NCI-H1048 (cell line): ENCODE data around the gene PRAMEF12.
"Not testable (repeated sequence)": the region's sequence is repeated elsewhere in the genome, so short reads cannot be mapped to it uniquely, and the experiment has no call there.

Source experiments
- DNase-seq: peaks from one replicate; lab custom pipeline; 2025; lab: John Stamatoyannopoulos, UW

PRAMEF12 gene

DNA sequence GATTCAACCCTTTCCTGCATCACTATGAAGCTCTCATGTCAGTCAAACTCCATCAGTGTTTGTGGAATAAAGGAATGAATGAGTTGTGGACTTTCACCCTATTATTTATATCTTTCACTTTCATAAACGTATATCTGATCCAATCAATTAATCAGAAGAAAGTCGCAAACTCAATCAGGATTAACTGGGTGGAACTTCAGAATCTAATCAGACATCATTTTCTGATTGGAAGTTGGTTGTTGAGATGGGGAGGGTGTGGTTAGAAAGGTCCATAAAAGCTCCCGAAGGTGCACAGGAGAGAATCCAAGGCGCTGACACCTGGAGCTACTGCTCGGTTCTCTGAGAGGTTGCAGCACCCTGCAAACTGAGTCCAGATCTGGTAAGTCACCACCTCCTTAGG lies at the start of gene PRAMEF12:
Gene PRAMEF12 (plus strand): TSS at position 301 of the 400 bp plus-strand sequence. CDS start 1,130 bp downstream, outside the sequence.
- DNase-seq, result no peak

DNA sequence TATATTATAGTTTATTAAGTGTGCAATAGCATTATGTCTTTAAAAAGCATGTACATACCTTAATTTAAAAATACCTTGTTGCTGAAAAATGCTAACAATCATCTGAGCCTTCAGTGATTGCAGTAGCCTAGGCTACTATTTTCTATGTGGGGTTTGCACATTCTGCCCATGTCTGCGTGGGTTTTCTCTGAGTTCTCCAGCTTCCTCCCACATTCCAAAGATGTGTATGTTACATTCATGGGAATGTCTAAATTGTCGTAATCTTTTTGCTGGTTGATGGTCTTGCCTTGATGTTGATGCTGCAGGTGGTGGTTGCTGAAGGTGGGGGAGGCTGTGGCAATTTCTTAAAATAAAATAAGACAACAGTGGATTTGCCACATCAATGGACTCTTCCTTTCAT lies 45.1 kb upstream of the PRAMEF12 start:
- no peak for DNase-seq

GRCh38 chr1:12730156-12730555 lies 43.4 kb upstream of the PRAMEF12 start:
- DNase-seq, result no peak

- DNase-seq, result not testable (repeated sequence)
These were observed 42.5 kb upstream of the PRAMEF12 start for GRCh38 chr1:12731084-12731483.

DNA sequence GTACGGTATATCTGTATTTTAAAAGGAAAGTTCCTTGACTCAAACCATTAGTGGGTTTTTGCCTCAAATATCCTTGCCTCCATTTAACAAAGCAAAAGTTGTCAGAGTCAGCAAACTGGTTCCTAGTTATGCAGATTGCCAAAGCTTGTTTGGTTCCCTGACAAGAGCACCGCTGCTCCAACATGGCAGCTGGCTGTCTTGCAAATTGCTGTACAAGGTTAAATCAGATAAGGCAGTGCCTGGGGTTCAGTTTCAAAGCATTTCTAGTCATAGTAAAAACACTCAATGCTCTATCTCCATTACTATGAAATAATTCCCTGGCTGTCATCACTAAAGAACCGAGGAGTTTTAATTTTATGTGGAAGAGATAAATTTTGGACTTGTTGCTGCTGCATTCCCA lies 38.9 kb upstream of the PRAMEF12 start:
- DNase-seq, result no peak

- DNase-seq, result no peak
These were observed 34.6 kb upstream of the PRAMEF12 start for GRCh38 chr1:12738934-12739333.

DNA sequence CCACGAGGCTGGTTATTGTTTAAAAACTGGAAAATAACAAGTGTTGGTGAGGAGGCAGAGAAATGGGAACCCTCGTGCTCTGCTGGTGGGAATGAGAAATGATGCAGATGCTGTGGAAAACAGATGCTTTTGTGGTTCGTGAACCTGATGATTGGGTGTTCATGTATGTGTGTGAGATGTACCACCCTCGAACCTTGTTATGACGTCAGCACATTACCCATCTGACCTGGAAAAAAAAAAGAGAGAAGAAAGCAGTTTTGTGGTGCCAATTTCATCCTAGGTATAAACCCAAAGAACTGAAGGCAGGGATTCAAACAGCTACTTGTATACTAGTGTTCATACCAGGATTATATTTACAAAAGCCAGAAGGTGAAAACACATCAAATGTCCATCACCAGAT lies 33.9 kb upstream of the PRAMEF12 start:
- no peak for DNase-seq

DNA sequence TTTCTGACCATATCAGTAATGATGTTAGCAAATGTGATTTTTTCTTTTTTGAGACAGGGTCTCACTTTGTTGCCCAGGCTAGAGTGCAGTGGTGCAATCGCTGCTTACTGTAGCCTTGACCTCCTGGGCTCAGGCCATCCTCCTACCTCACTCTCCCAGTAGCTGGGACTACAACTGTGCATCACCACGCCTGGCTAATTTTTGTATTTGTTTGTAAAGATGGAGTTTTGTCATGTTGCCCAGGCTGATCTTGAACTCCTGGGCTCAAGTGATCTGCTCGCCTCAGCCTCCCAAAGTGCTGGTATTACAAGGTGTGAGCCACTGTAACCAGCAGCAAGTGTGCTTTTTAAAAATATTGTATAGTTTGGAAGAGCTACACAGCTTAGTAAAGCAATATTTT lies 31.6 kb upstream of the PRAMEF12 start:
- no peak for DNase-seq

GRCh38 chr1:12745126-12745991 lies 28.2 kb upstream of the PRAMEF12 start:
- DNase-seq, result no peak

DNA sequence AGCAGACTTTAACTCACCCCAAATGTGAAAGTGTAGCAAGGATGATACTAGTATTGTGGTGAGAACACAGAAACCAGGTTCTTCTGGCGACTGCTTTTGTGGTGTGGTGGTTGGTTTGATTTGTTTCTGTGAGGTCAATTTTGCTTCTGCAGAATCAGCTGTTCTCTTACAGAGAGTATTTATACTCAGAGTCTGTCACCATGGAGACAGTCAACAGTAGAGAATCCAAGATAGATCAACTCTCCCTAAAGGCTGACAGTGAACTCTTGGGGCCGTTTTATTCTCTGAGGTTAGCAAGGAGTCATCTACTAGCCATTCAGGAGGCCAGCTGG lies 27.6 kb upstream of the PRAMEF12 start, which contains the start of gene CFAP107:
Gene CFAP107 (plus strand): TSS at position 209 of the 332 bp plus-strand sequence. CDS start 231 bp downstream, outside the sequence.
- no peak for DNase-seq

GRCh38 chr1:12748778-12749355 lies 24.7 kb upstream of the PRAMEF12 start:
- no peak for DNase-seq

- DNase-seq, result no peak
These were observed 18.8 kb upstream of the PRAMEF12 start for GRCh38 chr1:12754738-12755137.

DNA sequence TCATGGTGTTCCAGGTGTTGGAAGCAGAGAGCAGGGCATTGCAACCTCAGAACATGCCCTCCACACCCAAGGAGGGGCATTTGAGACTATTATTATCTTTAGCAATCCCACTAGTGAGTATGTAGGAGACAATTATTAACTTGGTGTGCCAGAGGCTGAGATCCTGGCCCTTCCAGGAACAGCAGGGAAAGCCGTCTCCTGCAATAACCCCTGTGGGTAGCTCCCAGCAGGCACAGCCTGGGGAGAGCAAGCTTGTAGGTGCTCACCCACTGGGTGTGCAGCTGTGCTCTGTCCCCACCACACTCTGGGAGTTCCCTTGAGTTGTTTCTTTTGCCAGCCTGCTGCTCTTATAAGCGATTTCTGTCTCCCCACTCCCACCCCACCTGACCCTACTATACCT lies 17.3 kb upstream of the PRAMEF12 start:
- DNase-seq, result no peak

GRCh38 chr1:12756768-12757413 lies 16.6 kb upstream of the PRAMEF12 start:
- no peak for DNase-seq

GRCh38 chr1:12757836-12758235 lies 15.7 kb upstream of the PRAMEF12 start:
- DNase-seq, result no peak

- DNase-seq, result no peak
These were observed 13.2 kb upstream of the PRAMEF12 start for GRCh38 chr1:12760256-12760795.

DNA sequence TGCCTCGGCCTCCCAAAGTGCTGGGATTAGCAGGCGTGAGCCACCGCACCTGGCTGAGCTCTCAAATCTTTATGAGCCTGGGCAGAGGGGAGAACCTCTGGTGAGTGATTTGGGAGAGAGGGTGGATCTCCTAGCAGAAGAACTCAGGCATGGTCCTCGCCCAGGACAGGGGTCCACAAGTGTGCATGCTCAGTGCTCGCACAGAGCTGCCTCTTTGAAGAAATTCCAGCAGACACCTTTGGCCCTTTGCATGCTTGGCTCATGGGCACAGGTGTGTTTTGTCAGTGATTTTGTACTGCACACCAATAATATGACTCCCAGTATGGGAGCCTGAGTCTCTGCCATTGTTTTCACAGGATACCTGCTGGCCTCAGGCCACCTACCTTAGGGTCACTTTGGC lies 11.8 kb upstream of the PRAMEF12 start:
- no peak for DNase-seq

DNA sequence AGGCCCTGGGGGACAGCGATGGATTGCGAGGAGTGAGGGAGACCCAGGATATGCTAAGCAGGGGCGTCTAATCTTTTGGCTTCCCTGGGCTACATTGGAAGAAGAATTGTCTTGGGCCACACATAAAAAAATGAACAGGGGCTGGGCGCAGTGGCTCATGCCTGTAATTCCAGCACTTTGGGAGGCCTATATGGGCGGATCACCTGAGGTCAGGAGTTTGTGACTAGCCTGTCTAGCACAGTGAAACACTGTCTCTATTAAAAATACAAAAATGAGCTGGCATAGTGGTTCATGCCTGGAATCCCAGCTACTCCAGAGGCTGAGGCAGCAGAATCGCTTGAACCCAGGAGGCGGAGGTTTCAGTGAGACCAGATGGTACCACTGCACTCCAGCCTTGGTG lies 10.8 kb upstream of the PRAMEF12 start:
- DNase-seq, result no peak

DNA sequence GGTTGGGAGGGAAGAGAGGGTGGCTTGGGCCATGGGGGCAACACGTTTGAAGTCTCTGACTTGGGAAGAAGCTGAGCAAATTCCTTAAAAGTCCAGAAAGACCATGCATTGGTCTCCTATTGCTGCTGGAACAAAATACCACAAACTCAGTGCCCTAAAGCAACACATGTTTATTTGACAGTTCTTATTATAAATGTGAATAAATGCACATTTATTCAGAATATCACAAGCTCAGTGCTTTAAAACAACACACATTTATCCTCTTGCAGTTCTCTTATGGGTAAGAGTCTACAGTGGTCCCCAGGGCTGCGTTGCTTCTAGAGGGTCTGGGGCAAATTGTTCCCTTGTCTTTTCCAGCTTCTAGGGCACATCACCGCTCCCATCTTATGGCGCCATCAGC lies 10.1 kb upstream of the PRAMEF12 start:
- DNase-seq, result no peak

- no peak for DNase-seq
These were observed 9.5 kb upstream of the PRAMEF12 start for GRCh38 chr1:12764016-12764415.

DNA sequence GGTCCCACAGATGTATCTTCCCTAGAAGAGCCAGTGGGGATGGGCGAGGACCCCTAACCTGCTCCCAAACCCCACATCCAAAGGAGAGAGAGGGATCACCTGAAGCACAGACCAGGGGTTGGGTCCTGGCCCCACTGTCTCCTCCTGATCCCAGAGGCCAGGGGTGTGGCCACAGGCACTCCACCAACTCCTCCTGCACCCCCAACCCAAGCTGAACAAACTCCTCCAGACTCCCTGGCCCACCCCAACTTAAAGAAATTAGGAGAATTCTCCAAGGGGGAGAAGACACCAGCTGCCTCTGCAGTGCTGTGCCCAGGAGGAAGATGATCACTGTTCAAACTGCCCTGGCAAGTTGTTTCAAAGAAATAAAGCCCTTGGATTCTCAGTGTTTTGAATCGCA lies 4.5 kb upstream of the PRAMEF12 start:
- no peak for DNase-seq

DNA sequence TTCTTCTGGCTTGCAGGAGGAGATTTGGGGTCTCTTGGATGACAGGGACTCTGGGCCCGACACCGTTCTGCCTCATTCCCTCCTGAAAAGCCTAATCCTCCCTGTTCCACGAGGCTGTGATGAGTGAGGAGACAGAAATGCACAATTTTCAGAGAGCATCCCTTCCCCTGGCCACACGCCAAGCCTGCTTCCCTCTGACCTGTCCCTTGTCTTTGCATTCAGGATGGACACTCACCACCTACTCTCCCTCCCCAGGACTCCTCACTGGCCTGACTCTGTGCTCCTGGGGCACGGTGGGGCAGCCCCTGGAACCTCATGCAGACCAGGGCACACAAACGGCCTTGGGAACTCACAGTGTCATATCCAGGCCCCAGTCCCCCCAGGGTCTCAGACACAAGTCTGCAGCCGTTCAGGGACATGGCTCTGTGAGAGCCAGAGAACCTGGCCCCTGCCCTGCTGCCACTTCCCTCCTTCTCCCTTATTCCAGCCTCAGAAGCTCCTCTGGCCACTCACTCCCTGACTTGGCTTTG lies 3.5 kb upstream of the PRAMEF12 start:
- DNase-seq, result no peak

DNA sequence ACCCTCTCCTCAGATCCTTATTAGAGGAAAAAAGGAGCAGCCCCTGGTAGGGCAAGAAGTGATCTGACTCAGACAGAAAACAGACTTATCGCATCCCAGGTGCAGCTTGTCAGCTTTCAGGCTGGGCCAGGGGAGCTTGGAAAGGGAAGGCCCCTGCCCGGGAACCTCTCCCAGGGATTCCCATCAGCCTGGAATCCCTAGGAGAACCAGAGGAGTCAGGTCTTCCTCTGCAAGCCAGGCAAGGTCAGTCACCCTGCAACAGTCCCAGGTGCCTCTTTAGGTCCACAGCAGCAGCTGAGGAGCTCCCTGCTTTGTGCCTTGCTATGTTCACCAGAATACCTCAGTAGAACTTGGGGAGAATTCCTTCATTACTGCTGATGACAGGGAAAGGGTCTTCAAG lies 2.9 kb upstream of the PRAMEF12 start:
- DNase-seq, result no peak
